Measurements from ENCODE around the gene SHC3.

Gene SHC3

DNA sequence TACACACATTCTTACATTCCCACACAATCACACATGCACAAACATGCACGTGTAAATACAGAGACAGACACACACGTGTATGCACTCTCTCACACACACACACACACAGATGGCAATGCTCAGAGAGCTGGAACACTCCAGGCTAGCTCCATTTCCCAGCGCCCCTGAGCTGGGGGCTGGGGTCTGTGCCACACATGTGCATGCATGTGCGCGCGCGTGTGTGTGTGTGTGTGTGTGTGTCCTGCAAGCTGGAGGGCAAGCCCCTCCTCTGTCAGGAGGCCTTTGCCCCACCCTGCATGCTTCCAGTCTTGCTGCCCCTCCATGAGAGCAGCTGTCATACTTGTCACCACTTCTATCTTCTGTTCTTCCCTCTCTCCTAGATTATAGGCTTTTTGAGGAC lies 204.0 kb downstream of the SHC3 start:
- TF ChIP-seq, protein P1, sequence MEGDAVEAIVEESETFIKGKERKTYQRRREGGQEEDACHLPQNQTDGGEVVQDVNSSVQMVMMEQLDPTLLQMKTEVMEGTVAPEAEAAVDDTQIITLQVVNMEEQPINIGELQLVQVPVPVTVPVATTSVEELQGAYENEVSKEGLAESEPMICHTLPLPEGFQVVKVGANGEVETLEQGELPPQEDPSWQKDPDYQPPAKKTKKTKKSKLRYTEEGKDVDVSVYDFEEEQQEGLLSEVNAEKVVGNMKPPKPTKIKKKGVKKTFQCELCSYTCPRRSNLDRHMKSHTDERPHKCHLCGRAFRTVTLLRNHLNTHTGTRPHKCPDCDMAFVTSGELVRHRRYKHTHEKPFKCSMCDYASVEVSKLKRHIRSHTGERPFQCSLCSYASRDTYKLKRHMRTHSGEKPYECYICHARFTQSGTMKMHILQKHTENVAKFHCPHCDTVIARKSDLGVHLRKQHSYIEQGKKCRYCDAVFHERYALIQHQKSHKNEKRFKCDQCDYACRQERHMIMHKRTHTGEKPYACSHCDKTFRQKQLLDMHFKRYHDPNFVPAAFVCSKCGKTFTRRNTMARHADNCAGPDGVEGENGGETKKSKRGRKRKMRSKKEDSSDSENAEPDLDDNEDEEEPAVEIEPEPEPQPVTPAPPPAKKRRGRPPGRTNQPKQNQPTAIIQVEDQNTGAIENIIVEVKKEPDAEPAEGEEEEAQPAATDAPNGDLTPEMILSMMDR (IDR thresholded peaks at IDR 0.05; ENCODE audit: low read length, missing control alignments), result no peak
- DNase-seq (ENCODE audit: low read depth), result no peak
- H3K4me3 ChIP-seq (replicated peaks; ENCODE audit: low read depth, low read length), result no peak overlapping the region

DNA sequence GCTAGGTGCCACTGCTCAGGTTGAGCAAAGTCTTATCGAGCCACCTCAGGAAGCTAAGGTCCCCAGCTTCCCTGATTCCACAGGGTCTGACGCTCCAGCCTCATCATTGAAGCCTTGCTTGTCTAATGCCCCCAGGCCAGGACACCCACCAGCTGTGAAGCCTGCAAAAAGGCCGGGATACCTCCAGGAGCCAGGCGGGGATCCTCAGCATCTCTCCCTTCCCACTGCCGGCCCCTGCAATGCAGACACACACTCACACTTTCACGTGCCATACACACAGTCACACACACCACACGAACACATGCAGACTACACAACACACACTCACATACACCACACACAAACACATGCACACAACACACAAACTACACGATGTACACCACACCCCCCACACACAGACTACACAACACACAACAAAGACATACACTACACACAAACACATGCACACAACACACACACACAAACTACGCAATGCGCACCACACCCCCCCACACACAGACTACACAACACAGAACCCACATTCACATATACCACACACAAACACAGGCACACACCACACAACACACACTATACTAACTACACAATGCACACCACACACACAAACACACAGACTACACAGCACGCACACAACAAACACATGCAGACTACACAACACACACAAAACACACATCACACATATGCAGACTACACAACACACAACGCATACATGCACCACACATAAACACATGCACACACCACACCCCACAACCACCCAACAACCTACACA lies 205.2 kb downstream of the SHC3 start:
- DNase-seq (ENCODE audit: low read depth), result no peak

DNA sequence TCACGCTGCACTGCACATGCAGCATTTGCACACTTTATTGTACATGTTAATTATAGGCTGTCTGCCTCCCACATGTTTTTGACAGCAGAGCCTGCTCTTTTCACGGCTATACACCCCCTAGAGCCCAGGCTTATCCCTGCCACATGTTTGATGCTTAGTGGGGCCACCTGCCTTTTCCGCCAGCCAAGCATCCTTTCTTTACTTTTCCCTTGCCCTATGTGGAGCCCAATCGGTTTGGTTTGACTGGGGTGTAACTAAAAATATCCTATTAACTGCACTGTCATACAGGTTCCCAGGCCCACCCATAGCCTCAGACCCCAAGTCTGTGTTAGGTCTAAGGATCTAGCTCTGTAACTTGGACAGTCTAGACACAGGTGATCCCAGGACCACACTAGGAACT lies 206.2 kb downstream of the SHC3 start:
- TF ChIP-seq, protein P1 (IDR thresholded peaks at IDR 0.05; ENCODE audit: low read length, missing control alignments), result no peak
- no peak overlapping the region for H3K4me3 ChIP-seq (replicated peaks; ENCODE audit: low read depth, low read length)
- DNase-seq (ENCODE audit: low read depth), result no peak

More for the DNA sequence above, 205.2 kb downstream of the SHC3 start:
- no peak overlapping the region for H3K4me3 ChIP-seq (replicated peaks; ENCODE audit: low read depth, low read length)
- TF ChIP-seq, protein P1 (IDR thresholded peaks at IDR 0.05; ENCODE audit: low read length, missing control alignments), result no peak

DNA sequence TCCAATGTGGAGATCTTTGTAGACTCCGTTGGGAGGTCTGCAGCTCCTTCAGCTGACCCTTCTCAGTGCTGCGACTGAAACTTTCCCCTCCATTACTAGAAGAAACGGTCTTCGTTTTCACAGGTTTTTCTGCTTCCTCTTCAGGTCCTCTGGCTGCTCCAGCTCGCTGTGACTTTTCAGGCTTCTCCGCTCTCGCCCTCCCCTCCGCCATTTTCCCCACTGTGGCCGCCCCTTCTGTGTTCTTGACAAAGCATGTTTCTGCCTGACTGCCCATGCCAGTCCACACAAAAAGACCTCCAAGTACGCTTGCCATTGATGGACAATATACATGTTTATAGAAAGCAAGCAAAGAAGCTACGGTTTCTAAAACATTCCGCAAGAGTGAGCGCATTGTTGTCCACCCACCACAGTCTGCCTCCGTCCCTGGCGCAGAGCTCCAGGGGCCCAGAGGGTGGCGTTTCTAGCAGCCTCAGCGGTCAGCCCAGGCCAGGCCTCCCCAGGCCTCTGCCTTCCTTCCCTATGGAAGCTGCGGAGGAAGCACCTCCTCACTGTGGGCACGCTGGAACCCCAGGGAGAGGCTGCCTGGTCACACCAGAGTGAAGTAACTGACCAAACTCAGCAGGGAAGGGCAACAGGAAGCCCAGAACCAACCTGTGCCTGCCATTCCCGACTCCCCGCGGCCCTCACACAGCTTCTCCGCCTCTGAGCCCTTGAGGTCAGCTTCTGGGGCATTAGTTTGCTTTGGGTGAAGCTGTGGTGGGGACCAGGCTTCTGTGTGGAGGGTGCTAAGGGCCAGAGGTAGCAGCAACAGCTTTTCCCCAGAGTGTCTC lies 207.3 kb downstream of the SHC3 start:
- DNase-seq (ENCODE audit: low read depth), result no peak
- no peak overlapping the region for H3K4me3 ChIP-seq (replicated peaks; ENCODE audit: low read depth, low read length)
- TF ChIP-seq, protein P1 (IDR thresholded peaks at IDR 0.05; ENCODE audit: low read length, missing control alignments), result no peak

DNA sequence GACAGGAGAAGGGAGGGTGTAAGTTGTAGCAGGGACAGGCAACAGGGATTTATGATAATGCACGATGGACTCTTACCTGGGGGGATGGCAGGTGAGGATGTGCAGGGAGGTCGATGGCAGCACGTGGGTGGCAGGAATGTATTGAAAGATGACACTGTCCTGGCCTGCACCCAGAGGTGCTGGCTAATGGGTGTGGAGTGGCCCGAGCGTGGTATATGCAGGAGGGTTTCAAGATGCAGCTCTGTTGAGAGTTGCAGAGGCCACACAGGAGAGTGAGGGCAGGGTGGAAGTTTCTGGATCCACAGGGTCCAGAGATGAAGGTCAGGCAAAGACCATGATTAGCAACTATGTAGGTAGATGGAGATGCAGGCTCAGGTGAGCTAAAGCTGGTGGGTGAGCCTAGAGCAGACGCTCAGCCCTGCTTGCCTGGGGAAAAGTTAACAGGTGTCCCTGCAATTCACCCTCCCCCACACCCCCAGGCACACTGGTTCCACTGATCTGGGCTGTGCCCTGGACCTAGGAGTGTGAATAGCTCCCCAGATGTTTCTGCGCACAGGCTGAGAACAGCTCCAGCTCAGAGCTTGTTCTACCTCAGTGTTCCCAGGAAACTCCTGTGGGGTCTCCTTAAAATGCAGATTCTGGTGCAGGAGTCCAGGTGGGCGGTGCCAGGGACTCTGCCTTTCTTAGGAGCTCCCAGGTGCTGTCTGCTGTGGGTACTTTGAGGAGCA lies 208.8 kb downstream of the SHC3 start:
- DNase-seq (ENCODE audit: low read depth), result no peak
- TF ChIP-seq, protein P1 (IDR thresholded peaks at IDR 0.05; ENCODE audit: low read length, missing control alignments), result no peak
- H3K4me3 ChIP-seq (replicated peaks; ENCODE audit: low read depth, low read length), result no peak overlapping the region

DNA sequence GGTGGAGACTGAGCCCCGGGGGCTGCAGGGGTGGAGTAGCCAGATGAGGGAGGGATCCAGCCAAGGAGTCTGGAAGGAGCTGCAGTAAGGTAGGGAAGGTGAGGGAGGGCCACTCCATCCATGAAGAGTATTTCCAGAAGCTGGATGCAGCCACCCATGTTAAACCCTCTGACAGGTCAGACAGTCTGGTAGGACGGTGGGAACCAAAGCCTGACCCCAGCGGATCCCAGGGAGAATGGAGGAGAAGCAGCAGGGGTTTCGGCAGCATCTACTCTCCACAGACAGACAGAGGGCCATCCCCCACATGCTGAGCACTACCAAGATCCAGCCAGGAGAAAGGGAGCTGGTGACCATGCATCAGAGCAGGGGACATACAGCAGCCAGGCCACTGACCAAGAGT lies 209.8 kb downstream of the SHC3 start:
- no peak for DNase-seq (ENCODE audit: low read depth)
- TF ChIP-seq, protein P1 (IDR thresholded peaks at IDR 0.05; ENCODE audit: low read length, missing control alignments), result no peak
- H3K4me3 ChIP-seq (replicated peaks; ENCODE audit: low read depth, low read length), result no peak overlapping the region
